IPS-NIHi7 (cell line): ENCODE measurements around the gene LACTB.

Experiments used
- DNase-seq: peaks from one replicate; pipeline ENCODE4 v3.0.0; 2012; ENCODE audit warnings: mixed read lengths; ENCODE audit errors: extremely low spot score

LACTB gene, protein sequence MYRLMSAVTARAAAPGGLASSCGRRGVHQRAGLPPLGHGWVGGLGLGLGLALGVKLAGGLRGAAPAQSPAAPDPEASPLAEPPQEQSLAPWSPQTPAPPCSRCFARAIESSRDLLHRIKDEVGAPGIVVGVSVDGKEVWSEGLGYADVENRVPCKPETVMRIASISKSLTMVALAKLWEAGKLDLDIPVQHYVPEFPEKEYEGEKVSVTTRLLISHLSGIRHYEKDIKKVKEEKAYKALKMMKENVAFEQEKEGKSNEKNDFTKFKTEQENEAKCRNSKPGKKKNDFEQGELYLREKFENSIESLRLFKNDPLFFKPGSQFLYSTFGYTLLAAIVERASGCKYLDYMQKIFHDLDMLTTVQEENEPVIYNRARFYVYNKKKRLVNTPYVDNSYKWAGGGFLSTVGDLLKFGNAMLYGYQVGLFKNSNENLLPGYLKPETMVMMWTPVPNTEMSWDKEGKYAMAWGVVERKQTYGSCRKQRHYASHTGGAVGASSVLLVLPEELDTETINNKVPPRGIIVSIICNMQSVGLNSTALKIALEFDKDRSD

DNA sequence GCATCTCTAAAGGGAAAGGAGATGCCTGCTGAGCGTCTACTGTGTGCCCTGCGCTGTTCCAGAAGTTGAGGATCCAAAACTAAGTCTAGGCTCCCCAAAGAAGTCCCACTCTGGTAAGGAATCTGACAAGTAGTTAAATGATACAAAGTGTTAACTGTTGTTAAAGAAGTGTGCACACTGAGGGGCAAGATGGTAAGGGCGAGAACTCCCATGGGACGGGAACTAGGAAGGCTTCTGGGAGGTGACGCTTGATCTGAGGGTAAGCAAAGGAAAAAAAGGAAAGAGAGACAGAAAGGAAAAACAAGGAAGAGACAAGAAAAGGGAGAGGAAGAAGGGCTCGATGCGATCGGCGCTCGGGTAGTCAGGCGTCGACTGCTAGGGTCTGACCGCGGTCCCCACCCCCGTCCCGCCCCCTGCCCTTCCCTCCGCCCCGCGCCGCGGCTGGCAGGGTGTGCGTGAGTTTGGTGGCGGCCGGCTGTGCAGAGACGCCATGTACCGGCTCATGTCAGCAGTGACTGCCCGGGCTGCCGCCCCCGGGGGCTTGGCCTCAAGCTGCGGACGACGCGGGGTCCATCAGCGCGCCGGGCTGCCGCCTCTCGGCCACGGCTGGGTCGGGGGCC, at the start of gene LACTB:
Gene LACTB, plus strand, starts transcription at position 480 of the 620 bp plus-strand sequence. Its CDS starts 11 bp downstream, at position 491.
- DNase-seq: peak; percentile 94

DNA sequence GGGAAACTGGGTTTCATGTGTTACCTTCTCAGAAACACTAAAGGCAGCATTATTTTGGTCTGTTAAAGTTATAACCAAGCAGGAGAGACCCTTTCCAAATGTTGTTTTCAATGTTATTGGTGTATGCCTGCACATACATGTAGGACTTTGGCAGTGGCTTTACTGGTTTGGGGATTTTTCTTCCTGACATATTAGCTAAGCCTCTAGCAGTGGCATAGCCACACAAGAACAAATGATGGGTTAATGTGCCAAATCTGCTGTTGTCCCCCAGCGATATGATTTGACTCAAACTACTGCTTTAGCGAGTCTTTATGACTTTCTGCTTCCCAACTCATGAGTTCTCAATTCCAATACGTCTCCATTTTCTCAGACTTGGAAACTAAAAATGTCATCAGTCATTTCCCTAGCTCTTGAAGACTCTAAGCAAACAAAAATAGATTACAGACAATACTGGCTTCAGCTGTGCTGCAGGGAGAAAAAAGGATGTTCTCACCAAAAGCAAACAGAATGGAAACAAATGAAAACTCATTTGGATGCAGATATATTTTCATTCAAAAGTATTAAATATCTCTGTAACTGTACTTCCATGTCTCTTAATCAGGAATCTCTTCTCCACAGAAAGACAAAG, 49.5 kb upstream of the LACTB start:
- no peak for DNase-seq

DNA sequence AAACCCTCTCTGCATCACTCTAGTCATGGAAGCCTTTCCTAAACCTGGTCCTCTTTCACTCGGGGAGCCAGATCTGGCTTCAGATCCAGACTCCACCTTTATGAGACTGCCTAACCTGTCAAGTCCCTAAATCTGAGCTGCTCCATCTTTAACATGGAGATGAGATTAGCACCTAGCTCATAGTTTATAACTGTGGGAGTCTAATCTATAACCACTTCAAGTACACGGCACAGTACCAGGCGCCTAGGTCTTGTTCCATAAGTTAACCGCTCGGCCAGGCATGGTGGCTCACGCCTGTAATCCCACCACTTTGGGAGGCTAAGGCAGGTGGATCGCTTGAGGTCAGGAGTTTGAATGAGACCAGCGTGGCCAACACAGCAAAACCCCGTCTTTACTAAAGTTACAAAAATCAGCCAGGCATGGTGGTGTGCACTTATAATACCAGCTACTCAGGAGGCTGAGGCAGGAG, 48.8 kb upstream of the LACTB start:
- DNase-seq: no peak

DNA sequence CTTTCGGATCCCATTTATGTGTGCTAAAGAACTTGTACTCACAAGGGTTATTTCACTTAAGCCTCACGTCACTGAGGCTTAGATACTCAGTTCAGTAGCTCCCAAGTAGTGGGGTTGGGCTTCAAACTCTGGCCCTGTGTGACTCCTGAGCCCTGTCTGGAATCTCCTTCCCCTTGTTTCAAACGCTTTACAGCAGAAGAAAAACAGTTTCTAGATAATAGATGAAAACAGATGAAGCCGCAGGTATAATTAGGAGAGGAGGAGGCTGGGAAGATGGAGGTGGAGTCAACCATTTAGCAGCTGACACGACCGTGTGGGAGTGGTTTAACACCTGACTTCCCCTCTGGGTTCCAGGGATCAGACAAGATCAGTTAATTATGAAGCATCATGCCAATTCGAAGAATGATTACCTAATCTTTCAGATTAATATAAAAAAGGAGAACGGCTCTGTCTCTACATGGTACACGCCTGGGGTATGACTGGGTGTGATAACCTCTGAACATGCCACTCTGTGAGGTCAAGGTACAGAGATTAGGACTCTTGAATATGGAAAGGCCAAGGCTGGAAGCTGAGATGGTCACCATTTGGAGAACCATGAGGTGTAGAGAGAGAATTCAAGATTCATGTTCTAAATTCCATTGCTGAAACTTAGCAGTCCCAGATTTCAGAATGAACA, 48.0 kb upstream of the LACTB start:
- no peak for DNase-seq

DNA sequence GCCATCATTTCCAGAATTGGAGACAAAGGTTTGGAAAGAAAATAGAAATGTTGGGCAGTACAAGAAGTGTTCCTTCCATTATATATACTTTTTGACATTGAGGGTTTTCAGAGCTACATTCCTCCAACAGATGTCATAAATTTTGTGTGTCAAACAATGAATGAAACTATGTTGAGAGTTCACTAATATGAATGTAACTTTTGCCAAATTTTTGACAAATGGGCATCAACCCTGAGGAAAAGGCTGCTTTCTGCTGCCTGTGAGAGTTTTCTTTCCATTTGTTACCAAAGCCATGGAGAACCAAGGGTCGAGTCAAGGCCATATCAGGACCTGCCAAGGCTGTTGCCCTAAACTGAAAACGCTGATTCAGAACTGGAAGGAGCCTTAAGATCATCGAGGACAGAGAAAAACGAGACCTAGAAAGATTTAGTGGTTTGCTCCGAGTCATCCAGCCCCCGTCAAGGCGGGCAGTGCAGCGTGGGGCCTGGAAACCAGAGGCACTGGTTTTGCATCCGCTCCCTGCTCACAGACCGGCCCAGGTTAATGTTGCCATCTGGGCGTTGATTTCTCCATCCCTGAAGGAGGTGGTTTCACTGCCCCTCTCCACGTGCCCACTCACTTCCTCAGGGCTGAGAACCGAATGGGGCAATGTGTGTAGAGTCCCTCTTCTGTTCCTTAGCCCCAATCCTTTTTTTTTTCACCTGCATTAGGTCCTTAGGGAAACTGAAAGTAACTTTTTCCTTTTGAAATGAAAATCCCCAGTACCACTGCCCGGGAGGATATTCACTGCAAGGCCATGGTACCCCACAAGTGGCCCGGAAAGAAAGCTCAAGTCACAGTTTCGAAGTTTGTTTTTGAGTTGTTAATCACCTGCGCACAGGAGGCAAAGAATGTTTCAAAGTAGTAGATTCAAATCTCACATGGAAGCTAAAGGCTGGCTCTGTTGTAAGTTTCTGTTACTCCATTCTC, 46.4 kb upstream of the LACTB start:
- no peak for DNase-seq

DNA sequence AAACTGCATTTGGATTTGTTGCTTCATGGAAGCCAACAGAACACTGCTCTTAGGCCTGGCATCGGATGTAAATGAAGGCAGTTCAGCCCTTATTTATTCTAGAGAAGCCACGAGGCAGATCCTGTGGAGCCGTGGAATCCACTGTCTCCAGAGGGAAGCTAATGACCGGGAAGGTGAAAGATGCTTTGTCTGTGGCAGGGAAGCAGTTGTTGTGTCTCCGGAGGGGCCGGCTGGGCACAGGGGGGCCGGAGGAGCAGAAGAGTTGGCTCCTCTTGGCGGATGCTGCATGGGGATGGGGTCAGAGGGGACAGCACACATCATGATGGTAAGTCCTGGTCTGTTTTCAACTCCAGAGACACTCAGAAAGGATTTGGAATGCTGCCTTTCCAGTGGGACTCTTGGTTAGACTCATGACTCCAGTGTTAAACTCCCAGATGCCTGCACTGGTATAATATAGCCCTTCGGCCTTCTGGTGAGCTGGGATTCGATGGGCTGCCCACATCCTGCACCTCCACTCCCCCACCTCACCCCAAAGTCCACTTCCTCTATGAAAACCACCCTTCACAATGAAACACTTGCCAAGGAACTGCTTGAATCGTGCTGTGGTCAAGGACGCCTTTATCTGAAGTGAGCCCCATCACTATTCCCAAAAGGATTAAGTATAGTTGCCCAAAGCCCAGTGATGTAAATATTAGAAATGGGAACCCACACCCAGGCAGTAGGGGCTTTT, 45.5 kb upstream of the LACTB start:
- no peak for DNase-seq

DNA sequence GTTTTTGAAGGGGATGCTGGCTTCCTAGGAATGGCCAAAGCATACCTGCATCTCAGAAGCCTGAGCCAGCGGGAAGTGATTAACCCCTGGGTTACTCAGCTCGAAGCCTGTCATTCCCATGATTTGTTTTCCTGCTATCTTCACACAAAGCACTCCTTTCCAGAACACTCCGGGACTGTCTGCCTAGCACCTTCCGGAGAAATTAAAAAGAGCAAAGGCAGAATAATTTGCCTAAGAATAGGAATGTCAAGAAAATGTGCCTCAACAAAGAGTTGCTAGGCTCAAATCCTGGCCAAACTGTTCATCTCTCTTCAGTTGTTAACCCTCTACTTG, 45.0 kb upstream of the LACTB start:
- peak; percentile 46 for DNase-seq

DNA sequence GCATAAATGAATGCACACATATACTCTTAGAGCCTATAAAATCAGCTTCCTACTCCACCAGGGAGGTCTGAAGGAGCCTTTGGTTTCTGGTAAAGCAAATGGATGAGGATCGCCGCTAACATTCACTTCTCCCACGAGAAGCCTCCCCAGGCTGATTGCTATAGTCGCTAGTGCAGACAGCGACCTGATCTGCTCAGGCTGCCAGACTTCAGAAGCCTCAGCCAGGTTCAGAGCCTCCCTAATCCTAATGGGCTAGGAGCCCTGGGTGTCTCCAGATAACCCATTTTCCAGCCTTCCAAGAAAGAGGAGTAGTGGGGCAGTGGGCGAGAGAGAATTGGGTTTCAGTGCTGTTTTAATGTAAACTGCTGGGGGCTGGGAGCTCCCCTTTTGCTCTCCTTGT, 43.7 kb upstream of the LACTB start:
- no peak for DNase-seq

DNA sequence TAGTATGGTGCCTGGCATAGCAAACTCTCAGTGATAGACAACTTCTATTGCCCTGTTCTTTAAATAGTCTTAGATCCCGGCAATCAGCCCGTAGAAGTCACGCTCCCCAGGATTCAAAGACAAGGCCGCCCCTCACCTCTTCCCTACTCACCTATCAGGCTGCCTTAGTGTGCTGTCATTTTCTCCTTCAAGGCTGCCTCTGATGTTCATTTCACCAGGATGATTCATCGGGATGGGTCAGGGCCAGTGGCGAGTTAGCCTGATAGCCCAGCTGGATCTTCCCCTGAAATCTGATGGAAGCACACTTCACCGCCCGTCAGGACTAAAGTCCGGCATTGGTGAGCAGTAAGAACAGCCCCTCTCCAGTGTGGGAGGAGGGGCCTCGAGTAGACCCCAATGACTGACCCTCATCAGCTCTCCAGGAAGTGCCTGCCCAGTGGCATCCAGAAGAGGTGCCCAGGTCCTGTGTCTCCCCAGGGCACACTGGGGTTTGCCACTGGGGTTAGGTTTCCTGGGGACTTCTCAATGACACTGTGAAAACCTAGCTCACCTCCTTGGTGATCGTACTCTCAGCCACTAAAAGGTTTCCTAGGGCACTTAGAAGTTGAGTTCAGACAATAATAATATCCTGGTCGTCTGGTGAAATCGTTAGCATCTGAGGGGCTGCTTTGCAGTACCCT, 41.6 kb upstream of the LACTB start:
- no peak for DNase-seq

DNA sequence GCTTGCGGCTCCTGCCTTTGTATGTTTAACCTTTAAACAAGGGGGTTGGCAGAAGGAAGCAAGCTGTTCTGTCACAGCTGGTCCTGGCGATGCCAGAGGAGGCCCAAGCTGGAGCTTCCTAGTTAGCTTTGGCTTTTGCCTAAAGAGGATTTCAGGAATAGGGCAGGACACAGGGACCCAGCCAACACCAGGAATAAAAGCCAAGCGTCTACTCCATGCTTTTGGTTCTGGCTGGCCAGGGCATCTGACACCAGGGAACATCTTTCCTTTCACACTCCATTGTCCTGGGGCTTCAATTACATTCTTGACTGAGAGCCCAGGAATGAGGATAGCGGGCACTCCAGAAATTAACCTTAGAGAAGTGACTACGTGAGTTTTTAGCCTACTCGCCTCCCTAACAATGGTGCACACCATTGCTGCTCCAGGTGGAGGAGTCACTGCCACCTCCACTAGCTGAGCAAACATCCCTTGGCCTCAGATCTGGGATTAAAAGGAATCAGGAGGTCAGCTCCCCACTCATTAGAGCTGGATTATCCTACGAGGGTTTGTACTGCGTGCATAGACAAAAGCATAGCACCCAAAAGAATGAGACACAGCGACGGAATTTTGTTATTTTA, 40.9 kb upstream of the LACTB start:
- no peak for DNase-seq

DNA sequence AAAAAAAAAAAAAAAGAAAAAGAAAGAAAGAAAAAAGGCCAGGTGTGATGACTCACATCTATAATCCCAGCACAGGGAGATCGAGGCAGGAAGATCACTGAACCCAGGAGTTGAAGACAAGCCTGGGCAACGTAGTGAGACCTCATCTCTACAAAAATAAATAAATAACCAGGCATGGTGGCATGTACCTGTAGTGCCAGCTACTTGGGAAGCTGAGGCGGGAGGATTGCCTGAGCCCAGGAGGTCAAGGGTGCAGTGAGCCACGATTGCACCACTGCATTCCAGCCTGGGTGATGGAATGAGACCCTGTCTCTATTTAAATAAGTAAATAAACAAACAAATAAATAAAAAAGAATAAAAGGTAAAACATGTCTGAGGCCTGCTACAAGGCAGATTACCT, 39.3 kb upstream of the LACTB start:
- DNase-seq: no peak

DNA sequence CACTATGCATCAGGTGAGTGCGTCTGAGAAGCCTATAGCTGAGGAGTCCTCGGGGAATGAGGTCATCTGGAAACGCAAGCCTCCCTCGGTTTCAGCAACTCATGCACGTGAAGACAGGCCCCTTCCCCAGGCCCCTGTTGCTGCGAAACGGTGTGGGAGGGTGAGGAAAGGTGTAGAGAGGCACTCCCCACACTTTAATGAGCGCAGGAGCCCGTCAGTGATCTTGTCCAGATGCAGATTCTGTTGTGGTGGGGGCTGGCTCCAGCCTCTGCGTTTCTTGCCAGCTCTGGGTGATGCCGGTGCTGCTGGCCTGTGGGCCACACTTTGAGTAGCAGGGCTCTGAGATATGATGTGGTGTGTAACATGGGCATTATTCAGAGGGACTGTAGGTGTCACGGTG, 38.6 kb upstream of the LACTB start:
- no peak for DNase-seq

DNA sequence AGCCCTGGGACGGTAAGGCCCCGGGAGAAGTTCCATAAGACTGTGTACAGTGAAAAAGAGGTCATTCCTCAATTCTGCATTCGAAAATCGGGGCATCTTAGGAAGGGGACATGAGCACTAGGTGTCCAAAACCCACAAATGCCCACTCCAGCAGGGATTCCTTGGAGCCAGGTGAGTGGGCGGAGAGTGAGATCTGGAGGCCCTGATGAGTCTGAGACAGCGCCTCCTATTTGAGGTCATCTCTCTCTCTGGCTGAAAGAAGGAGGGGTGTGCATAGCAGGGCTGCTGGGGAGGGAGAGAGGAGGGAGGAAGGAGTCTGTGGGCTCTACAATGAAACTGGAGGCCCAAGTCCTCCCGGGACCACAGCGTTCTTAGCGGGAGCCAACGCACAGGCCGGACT, 38.1 kb upstream of the LACTB start:
- DNase-seq: peak; percentile 41

DNA sequence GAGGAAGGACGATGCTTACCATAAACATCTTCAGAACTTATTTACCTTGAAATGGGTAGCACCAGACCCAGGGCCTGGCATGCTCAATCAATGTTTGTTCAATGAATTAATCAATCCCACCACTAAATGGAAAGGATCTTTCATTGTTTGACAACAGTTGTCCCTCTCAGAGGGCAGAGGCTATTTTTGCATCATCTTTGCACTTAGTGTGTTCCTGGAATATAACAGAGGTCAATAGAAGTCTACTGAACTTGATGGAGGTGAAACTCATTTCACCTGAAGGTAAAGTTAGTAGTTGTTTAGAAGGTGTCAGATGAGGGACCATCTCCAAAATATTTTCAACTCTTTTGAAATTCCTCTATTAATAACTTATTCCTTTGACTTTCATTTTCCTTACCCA, 36.9 kb upstream of the LACTB start:
- no peak for DNase-seq

DNA sequence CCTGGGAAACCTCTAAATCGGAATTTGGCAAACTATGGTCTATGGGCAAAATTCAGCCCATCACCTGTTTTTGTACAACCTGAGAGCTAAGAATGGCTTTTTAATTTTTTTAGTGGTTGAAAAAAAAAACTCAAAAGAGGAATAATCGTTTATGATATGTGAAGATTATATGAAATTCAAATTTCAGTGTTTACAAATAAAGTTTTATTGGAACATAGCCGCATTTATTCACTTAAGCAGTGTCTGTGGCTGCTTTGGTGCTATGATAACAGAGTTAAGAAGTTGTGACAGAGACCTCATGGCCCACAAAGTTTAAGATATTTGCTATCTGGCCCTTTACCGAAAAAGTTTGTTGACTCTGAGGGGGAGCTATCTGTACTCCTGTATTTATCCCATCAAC, 36.4 kb upstream of the LACTB start:
- no peak for DNase-seq

DNA sequence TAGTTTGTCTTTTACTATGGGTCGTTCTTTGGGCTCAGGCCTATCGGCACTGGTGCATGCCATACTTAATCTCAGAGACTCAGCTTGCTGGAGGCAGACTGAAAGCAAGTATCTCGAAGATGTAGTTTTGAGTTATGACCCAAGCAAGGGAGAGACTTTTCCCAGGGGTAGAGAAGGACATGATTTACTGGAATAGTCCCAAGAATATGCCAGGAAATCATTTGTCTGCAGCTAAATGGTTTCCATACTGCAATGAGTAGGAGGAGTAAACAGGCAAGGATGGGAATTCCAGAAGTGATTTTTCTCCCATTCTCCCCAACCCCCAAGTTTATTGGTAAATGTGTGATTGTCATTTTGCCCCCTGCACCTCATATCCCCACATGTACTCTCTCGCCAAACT, 35.4 kb upstream of the LACTB start:
- DNase-seq: no peak

DNA sequence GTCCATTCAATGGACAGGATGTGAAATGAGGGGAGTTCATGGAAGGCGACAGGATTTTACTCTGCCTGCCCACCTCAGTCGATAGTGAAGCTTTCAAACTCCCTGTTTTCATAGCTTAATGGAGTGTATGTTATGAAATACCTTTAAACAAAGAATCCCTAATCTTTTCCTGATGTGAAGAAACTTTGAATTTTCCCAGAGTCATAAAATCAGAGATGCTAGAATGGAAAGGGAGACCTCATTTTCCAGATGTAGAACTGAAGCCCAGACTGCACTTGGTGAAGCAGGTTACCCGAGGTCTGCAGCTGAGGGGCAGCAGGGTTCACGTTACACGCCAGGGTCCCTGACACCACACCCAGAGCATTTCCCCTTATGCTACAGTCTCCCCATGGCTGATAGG, 34.7 kb upstream of the LACTB start:
- DNase-seq: no peak

DNA sequence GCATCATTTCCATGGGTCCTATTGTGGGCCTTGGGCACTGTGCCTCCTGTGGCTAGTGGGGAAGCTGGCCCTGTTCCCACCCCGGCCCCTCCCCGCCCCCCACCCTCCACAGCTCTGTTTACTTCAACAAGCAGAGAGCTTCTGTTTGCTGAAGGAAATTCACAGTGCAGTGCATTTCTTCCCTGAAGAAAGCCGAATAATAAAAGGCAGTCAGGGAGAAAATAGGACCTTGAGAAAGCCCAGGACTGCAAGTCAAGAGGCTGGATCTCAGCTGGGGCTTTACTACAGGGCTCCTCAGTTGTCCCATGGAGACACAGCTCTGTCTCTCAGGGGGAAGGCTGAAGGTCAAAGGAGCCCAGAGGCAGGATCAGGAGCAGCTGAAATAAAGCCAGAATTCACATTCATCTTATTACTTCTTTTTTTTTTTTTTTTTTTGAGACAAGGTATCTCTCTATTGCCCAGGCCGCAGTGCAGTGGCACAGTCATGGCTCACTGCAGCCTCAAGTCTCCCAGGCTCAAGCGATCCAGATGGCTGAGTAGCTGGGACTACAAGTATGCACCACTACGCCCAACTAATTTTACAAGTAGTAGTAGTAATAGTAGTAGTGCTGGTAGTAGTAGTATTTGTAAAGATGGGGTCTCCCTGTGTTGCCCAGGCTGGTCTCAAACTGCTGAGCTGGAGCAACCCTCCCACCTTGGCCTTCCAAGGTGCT, 33.0 kb upstream of the LACTB start:
- no peak for DNase-seq
